HG03066 (cell line): Measurements from ENCODE around the gene MADD.

Experiments
- ATAC-seq: cut with Tn5 transposase; IDR thresholded peaks from one replicate; pipeline ENCODE4 v1.9.1; 2021; ENCODE audit warnings: low read depth; ENCODE audit not compliant: unreplicated experiment

MADD gene

DNA sequence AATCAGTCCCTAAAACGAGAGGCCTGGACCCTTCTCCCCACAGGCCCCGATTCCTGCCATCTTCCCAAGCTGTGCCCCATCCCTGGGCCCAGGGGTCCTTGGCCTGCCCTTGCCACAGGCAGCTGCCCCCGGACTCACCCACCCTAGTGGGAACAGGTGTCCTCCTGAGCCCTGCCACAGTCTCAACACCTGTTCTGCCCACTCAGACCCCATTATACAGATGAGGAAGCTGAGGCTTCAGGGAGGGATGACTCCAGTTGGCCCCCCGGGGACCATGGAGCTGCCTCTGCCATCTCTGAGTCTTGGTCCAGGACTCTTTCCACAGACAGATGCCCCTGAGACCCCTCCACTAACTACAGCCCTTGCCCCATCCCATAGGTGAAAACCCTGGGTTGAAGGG, 66.7 kb downstream of the MADD start:
- ATAC-seq = no peak

DNA sequence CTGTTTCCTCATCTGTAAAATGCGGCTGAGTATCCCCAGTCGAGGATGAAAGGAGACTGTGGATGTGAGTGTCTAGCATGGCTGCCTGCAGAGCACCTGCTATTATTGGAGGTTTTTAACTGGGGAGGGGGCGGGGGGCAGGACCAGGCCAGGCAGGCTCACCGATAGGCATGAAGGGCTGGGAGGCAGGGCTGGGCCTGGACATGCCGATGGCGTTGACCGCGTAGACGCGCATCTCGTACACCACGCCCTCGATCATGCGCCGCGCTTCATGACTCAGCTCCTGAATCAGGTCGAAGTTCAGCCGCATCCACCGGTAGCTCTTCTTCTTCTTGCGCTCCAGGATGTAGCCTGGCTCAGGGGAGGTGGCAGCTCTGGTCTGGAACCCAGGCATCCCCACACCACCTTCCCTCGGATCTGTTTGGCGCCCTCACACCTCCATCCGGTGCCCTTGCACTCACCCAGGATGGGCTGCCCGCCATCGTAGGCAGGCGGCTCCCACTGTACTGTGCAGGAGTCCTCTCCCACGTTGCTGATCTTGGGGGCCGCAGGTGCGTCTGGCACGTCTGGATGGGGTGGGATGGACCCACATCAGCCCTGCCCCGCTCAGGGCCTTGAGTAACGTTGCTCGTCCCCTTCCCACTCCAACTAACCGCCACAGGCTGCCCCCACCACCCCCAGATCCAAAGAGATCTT, 67.4 kb downstream of the MADD start:
- ATAC-seq = no peak

DNA sequence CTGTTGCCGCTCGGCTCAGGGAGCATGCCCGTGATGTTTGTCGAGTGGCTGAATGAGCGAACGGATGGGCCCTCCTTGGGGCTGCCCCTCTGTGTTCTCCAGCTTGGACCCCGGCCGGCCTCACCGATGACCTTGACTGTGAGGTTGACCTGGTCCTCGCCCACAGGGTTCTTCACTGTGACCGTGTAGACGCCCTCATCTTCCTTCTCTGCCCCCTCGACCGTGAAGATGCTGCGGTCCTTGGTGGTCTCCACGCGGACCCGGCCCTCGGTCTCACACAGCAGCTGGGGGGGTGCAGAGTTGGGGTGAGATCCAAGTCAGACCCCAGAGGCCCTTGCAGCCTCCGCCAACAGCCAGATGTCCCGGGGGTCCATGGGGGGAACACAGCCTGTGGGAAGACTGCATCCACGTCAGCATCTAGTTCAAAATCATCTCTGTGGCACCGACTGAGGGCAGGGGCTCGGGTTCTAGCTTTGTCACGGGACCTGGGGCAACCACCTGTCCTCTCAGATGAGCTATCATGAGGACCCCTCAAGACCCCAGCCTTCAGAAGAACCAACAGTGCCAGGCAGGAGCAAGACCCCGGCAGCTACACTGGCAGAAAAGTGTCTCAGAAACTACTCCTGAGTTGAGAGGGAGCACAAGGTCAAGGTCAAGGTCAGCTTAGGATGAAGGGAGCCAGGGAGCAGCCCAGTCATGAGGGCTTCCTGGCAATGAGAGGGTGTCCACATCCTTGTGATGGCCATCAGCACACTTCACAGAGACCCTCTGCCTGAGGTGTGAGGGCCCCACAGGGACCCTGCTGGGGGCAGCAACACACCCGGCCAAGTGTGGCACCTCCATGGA, 68.7 kb downstream of the MADD start:
- ATAC-seq = no peak

DNA sequence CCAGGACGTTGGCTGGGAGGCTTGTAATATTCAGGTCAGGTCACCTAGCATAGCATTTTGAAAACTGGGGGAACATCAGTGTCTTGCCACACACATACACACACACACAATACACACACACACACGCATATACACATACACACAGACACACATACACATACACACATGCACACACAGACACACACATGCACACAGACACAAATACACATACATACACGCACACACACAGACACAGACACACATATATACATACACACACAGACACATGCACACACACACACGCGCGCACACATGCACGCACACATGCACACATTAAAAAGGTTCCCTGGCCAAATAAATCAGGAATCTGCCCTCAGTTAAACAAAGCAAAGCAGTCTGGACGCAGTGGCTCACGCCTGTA, 70.1 kb downstream of the MADD start:
- no peak for ATAC-seq

DNA sequence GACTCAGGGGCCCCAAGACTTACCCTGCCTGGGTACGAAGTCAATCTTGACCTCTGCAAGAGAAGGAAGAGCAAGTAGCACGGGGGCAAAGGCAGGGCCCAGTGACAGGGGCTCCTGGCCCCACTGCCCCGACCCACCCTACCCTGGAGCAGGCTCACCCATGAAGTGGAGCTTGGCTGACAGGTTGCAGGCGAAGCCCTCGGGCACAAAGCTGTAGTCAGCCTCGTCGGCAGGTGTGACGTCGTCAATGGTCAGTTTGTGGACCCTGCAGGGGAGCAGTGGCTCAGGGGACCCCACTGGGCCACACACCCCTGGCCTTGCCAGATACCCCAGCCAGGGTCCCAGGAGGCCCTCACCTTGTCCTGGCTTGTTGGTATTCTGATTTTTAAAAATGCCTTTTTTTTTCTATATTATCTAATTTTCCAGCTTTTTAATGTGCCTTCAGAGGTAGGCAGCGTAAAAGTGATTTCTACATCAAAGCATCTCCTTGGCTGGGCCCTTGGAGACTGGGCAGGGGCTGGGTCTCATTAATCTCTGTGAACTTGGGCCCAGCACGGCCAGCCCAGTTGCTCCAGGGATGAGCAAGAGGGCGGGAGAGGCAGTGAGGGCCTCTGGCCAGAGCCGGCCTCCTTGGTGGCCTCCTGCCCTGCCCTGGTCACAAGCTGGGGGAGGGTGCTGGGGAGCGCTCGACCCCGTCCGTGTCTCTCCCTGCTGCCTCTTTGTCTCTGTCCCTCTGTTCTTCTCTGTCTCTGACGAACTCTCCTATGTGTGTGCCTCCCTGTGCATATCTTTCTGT, 71.2 kb downstream of the MADD start:
- ATAC-seq = no peak

DNA sequence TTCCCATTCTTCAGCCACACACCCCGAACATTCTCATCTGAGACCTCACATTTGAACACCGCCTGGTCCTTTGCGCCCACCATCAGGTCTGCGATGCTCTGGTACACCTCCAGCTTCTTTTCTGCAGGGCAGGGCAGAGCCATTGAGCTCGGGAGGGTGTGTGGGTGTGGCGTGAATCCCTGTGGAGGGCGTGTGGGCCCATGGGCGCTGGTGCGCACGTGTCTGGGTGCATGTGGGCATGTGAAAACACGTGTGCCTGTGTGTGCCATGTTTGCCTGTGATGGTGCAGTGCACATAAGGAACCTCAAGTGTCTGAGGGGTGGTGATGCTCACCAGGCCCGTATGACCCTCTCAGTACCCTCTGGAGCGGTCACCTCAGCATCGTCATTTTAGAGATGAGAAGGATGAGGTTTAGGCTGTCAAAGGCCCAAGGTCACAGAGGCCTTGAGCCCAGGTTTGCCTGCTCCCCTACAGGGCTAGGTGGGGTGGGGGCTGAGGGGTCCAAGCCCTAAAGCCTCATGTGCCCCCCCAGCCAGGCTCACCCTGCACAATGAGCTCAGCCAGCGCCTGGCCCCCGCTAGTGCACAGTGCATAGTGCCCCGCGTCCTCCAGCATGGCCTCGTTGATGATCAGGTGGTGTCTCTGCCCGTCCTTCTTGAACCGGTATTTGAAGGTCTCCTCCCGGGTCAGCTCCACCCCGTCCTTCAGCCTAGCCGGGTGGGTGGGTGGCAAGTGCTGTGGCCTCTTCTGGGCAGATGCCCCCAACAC, 72.3 kb downstream of the MADD start:
- ATAC-seq = no peak

DNA sequence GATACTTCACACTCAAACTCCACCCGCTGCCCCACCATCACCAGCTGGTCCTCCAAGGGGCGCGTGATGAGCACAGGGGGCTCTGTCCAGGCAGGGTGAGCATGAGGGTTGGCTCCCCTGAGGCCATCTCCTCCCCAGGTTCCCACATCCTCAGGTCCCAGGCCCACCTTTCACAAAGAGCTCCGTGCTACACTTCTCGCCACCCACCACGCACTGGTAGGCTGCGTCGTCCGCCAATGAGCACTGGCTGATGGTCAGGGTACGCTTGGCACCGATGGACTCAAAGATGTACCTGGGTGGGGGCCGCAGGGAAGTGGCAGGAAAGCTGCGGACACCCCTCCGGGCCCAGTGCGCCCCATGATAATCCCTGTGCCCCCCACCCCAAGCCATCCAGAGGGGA, 72.9 kb downstream of the MADD start:
- no peak for ATAC-seq

DNA sequence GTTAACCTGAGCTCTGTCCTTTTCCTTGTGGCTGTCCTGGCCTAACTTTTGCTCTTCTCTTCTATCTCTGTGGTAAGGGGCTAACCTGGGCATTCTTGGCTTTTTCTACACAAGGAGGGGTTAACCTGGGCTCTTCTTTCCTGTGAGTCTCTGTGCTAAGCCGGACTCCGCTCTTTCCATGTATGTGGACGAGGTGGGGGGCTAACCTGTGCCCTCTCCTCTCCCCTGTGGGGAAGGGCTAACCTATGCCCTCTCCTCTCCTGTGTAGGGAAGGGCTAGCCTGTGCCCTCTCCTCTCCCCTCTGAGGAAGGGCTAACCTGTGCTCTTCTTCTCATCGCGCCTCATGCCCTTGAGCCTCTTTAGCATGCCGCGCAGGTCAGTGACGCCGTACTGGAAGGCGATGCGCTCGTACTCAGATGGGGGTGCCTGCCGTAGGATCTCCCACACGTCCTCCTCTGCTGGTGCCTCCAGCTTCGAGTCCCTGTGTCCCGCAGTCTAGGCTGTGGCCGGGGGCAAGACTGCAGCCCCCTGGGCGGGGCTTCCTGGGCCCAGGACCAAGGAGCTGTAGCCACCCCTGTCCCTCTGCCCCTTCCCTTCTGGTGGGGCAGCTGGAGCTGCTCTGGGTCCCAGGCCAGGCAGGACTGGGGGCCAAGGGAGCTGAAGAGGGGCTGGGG, 76.1 kb downstream of the MADD start:
- ATAC-seq = no peak

DNA sequence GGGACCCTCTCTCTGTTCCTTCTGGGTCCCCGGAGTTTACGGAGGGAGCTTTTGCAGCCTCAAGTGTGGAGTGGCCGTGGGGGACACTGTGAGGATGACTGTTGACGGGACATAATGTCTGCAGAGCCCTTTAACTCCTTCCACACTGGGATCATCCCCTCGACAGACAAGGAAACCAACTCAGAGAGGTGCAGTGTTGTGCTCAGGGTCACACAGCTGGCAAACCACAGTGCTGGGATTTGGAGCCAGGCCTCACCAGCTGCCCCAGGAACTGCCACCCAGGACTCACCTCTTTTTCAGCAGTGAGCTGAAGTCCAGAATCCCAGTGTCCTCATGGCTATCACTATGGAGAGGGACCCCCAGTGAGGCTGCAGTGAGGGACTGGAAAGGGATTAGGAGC, 77.2 kb downstream of the MADD start:
- ATAC-seq = no peak

DNA sequence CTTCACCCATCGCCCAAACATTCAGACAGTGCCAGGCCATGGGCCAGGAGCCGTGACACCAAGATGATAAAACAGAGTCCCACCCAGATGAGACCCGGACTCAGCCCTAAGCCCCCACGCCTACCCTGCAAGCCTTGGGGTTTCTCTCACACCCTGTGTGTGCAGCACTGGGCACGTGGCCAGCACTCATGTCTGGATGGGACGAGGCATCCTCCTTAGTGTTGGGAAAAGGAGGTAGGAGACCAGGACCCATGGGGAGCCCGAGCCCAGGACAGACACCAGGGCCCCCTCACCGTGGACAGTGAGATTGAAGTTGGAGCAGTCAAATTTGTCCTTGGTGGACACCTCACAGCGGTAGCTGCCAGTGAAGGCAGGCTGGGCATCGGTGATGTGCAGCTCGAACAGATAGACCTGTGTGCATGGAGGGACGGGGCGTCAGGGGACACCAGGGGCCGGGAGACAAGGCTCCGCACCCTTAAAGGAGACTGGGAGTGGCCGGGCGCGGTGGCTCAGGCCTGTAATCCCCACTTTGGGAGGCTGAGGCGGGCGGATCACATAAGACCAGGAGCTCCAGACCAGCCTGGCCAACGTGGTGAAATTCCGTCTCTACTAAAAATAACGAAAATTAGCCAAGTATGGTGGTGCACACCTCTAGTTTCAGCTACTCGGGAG, 78.3 kb downstream of the MADD start:
- ATAC-seq = no peak

DNA sequence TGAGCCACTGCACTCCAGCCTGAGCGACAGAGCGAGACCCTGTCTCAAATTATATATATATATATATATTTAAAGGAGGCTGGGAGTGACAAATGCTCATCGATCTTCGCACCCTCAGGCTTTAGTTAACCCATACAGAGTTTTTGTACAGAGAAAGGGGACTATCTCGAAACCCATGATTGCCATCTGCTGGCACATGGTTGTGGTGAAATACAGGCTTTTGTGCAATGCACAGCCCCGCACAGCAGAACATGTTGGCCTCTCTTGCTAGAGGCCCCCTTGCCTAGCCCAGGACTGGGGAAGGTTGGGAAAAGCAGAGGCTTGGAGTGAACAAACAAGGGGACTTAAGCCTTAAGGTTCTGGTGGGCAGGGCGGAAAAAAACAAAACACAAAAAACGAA, 78.9 kb downstream of the MADD start:
- ATAC-seq = no peak

DNA sequence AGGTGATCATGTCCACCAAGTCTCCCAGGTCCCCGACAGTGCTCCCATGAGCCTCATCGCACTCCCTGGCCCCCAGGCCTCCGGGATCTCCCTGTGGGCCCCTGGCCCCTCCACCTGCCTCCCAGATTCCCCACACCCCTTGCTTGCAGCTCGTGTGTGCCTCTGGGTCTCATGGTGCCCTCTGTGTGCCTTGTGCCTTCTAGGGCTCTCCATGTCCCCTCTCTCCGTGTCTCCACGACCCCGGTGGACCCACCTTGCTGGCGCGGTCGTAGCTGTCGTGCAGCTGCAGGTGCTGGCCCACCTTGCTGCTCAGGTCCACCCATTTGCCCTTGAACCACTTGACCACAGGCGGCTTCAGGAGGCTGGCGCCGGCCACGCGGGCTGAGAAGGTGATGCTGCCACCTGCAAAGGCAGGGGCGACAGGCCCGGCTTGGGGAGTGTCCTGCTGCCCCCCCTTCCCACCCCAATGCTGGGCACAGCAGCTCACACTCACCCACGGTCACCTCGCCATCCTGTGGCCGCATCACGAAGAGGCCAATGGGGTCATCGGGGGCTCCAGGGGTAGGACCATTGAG, 79.7 kb downstream of the MADD start:
- ATAC-seq = no peak

DNA sequence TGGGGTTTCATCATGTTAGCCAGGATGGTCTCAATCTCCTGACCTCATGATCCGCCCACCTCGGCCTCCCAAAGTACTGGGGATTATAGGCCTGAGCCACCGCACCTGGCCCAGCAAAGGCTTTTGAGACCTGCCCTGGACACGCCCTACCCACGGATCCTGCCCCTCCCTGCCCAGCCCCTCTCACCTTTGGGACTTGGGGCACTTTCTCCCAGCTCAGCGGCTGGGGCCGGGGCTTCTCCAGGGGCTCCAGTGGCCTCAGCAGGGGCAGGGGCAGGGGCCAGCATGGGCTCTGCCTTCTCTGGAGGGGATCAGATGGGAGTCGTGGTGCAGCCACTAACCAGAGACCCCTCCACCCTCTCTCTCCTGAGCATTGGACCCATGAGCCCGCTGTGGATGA, 80.4 kb downstream of the MADD start:
- ATAC-seq = no peak

DNA sequence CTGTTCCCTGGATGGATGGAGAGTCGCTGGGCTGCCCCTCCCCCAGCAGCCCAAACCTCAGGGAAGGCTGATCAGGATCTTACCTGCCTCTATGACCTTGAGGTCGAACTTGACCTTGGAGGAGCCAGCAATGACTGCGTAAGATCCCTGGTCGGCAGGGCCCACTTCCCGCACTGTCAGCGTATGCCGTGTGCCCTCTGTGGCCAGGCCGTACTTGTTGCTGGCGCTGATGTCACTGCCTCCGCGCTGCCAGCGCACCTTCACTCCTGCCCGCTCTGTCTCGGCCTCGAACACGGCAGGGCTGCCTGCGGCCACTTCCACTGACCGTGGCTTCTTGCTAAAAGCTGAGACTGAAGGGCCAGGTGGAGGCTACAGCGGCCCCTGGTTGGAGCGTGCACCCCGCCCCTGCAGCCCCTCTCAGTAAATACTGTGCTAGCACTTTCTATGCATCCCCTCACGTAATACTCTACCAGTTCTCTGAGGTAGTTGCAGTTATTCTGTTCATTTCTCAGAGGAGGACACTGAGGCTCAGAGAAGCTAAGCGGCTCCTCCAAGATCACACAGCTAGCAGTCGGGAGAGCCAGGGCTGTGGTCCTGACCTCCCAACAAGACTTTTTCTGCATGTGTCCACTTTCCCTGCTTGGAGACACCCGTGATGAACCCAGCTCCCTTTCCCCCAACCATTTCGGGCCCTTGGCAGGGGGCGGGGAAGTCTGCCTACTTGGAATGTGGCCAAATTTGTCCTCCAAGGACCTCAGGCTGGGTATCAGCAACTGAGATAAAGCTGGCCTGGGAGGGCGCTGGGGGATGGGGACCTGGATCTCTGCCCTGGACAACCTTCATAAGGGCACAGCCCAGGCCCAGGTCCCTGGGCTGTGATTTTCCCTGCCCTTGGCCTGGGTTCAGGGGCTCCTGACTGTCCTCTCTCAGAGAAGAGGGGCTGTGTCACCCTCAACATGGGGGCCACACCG, 81.5 kb downstream of the MADD start:
- ATAC-seq = no peak

DNA sequence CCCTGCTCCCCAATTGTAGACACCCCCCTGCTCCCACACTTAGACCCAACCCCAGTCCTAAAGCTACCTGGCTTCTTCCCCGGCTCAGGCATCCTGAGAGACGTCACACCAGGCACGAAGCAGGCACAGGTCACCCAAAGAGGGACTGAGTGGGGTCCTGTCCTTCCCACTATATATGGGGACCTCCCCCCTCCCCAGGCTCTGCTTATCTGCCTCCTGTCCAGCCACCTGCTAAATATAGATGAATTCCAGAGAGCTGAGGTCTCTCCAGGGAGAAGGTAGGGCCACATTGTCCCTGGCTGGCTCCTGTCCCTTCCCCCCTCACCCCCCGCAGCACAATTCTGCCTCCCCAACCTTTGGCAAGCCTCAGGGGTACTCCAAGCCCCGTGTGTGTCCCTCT, 82.6 kb downstream of the MADD start, which contains the start of gene MYBPC3:
Gene MYBPC3, minus strand, starts transcription at position 147 of the 400 bp plus-strand sequence. Its CDS starts 55 bp downstream, at position 92.
- no peak for ATAC-seq

DNA sequence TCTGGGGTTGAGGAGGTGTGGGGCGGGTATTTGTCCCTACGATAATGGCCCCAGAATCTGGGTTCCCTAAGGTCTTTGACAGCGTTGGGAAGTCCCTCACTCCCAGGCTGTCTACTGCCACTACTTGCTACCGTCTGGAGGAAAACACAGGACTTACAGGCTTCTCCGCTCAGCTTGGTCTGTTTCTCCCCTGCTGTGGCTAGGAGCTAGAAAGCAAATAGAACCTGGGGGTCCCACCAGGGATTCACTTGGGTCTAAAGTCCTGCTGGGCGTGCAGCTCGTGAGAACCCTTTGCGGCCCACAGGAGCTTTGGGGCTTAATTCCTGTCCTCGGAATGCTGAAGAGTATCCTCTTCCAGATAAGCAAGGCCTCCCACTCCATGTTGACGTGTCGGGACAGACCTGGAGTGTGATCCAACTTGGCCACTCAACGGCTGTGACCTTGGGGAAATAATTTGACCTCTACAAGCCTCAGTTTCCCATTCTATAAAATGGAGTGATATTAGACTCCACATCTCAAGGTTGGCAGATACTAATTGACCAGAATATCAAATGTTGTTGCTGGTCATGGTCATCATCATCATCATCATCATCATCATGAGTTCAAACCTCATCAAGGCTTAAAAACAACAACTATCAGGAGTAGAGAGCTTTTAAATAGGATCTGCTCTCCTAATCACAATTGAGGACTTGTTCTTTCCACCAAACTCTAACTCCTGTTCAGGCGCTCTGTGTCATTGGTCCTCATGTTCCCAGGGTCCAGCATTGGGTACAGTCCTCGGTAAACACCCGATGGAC, 84.2 kb downstream of the MADD start:
- no peak for ATAC-seq

DNA sequence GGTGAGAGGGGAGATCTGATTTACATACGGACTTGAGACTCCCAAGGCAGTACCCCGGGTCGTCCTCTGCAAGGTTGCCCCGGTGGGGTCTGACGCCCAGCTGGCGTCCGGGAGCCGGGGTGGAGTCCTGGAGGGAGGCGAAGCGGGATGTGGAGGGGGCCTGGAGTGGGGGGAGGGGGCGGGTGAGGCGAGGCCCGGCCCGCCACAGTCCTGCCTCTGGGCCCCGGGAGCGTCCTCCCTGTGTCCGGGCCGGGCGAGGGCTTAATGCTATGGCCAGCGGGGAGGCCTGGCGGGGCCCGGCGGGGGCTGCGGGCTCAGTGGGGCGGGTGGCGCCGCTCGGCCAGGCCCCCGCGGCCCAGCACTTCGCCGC, 85.0 kb downstream of the MADD start:
- ATAC-seq = no peak
